Measurements from ENCODE around the gene HSF4. TPM values are rescaled to one million over a fixed set of nuclear protein-coding genes. Genes with fewer than 3 reads are reported as not detected.

HSF4 gene
- total RNA-seq, 1 donor from 2014 or later = 11.1 TPM

DNA sequence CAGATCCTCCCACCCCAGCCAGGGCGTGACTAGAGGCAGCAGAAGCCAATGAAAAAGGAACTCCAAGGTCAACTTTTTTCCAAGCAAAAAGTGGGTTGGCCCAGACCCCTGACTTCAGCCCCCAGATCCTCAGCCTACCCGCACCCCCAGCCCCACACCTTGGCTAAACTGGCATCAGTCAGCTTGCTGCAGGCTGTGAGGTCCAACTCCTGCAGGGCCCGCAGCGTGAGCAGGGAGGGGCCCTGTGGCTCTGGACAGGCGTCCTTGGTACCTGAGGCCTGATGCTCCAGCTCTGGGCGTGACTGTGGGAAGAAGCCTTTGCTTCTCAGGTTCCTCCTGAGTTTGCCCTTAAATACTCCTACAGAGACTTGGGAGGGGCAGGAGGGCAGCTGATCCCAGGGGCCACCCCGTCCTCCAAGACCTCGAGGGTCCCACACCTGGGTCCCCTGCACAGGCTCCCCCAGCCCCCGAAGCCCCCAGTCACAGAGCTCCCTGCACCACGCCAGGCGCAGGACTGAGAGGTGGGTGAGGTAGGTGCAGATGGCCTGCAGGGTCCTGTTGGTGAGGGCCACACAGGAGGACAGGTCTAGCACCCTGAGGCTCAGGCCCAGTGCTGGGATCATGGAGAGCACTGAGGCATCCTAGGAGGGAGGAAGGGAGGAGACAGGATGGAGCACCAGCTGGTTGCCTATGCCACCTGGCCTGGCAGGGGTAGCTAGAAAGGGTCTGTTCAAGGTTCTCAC, 43.8 kb downstream of the HSF4 start:
- TF ChIP-seq, protein P1, sequence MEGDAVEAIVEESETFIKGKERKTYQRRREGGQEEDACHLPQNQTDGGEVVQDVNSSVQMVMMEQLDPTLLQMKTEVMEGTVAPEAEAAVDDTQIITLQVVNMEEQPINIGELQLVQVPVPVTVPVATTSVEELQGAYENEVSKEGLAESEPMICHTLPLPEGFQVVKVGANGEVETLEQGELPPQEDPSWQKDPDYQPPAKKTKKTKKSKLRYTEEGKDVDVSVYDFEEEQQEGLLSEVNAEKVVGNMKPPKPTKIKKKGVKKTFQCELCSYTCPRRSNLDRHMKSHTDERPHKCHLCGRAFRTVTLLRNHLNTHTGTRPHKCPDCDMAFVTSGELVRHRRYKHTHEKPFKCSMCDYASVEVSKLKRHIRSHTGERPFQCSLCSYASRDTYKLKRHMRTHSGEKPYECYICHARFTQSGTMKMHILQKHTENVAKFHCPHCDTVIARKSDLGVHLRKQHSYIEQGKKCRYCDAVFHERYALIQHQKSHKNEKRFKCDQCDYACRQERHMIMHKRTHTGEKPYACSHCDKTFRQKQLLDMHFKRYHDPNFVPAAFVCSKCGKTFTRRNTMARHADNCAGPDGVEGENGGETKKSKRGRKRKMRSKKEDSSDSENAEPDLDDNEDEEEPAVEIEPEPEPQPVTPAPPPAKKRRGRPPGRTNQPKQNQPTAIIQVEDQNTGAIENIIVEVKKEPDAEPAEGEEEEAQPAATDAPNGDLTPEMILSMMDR (conservative IDR thresholded peaks at IDR 0.05) = no peak
- H3K27ac Mint-ChIP-seq = no peak overlapping the region
- H3K9me3 Mint-ChIP-seq = no peaks in the 10 kb centered on the region
- no peak for DNase-seq (ENCODE audit: extremely low spot score, unreplicated experiment)
- H3K4me1 Mint-ChIP-seq (ENCODE audit: unreplicated experiment) = no peaks in the 10 kb centered on the region
- H3K36me3 Mint-ChIP-seq = no peaks in the 10 kb centered on the region
- no peak overlapping the region for H3K4me3 Mint-ChIP-seq
- H3K27me3 Mint-ChIP-seq = no peaks in the 10 kb centered on the region

DNA sequence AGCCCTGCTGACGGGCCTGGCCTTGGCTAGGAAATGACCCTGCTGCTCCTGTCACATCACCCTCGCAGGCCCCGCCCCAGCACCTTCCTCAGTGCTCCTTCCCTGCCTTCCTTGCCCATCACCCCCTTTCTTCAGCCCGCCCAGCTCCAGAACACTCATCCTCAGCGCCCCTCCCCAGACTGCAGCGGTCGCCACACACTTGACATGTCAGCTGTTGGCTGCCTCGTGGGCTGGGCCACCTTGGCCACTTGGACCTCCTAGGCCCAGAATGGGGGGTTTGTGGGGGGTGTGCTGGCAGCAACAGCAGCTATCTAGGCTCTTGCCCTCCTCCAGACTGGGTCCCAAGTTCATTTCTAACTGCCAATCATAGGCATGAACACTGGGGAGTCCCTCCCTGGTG, 45.0 kb downstream of the HSF4 start:
- Mint-ChIP-seq H3K9me3 (no peaks in the 10 kb centered on the region), H3K4me3 (no peak overlapping the region), H3K36me3 (no peaks in the 10 kb centered on the region), H3K27me3 (no peaks in the 10 kb centered on the region), H3K27ac (no peak overlapping the region), H3K4me1 (ENCODE audit: unreplicated experiment) (no peaks in the 10 kb centered on the region)
- TF ChIP-seq, protein P1 (conservative IDR thresholded peaks at IDR 0.05) = no peak
- no peak for DNase-seq (ENCODE audit: extremely low spot score, unreplicated experiment)

DNA sequence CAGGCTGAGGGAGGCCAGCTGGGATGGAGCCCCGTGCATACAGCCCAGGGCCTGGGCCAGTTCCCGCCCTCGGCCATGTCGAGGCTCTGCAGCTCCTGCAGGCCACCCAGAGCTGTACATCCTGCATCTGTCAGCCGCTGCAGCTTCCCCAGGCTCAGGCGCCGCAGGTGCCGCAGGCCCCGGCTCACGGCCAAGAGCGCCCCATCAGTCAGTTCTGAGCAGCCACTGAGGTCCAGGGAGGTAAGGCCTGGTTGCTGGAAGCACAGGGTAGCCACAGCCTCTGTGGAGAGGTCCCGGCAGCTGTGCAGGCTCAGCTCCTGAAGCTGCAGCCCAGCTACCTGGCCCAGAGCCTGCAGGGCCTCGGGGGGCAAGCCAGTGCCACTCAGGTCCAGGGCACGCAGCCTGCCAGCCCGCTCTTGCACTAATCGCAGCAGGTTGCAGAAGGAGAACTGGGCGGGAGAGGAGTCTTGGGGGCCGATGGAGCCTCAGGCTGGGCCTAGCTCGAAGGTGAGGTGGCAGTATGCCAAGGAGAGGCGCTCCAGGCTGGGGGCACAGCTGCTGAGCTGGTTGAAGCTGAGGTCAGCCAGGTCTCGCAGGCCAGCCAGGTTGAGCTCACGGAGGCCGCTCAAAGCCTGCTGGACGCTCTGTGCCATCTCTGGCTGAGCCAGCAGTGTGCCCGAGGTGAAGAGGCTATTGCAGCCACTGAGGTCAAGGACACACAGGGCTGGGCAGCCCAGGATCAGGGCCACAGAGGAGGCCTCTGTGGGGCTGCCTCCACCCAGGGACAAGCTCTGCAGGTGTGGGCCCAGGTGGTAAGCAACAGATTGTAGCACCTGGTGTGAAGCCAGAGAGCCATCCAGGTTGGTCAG, 45.8 kb downstream of the HSF4 start:
- TF ChIP-seq, protein P1 (conservative IDR thresholded peaks at IDR 0.05) = no peak
- Mint-ChIP-seq H3K4me3 (no peak overlapping the region), H3K9me3 (no peaks in the 10 kb centered on the region), H3K4me1 (ENCODE audit: unreplicated experiment) (no peaks in the 10 kb centered on the region), H3K27me3 (no peaks in the 10 kb centered on the region), H3K27ac (no peak overlapping the region), H3K36me3 (no peaks in the 10 kb centered on the region)
- no peak for DNase-seq (ENCODE audit: extremely low spot score, unreplicated experiment)

- Mint-ChIP-seq H3K4me3 (no peak overlapping the region), H3K27ac (no peak overlapping the region), H3K4me1 (ENCODE audit: unreplicated experiment) (no peaks in the 10 kb centered on the region), H3K27me3 (no peaks in the 10 kb centered on the region), H3K9me3 (no peaks in the 10 kb centered on the region), H3K36me3 (no peaks in the 10 kb centered on the region)
- TF ChIP-seq, protein P1 (conservative IDR thresholded peaks at IDR 0.05) = no peak
- DNase-seq (ENCODE audit: extremely low spot score, unreplicated experiment) = no peak
Measured at GRCh38 chr16:67211674-67212073, 47.1 kb downstream of the HSF4 start.

GRCh38 chr16:67212766-67213165, 48.2 kb downstream of the HSF4 start:
- H3K27me3 Mint-ChIP-seq = no peaks in the 10 kb centered on the region
- no peak overlapping the region for H3K4me3 Mint-ChIP-seq
- H3K27ac Mint-ChIP-seq = no peak overlapping the region

More at GRCh38 chr16:67212766-67213165, 48.2 kb downstream of the HSF4 start:
- H3K36me3 Mint-ChIP-seq = no peaks in the 10 kb centered on the region
- no peaks in the 10 kb centered on the region for H3K9me3 Mint-ChIP-seq
- DNase-seq (ENCODE audit: extremely low spot score, unreplicated experiment) = no peak
- TF ChIP-seq, protein P1 (conservative IDR thresholded peaks at IDR 0.05) = no peak
- no peaks in the 10 kb centered on the region for H3K4me1 Mint-ChIP-seq (ENCODE audit: unreplicated experiment)

All from type B pancreatic cell (in vitro differentiated cells).